Measurements from ENCODE around the gene CNIH3. TPM values are rescaled to one million over a fixed set of nuclear protein-coding genes. Genes with fewer than 3 reads are reported as not detected.

Gene CNIH3
- total RNA-seq, 4 donors from 2014 or later: not detected

- DNase-seq: no peak
- Histone ChIP-seq H3K27ac (no peak overlapping the region), H3K9me3 (no peaks in the 10 kb centered on the region), H3K4me1 (no peaks in the 10 kb centered on the region), H3K27me3 (no peaks in the 10 kb centered on the region), H3K36me3 (no peaks in the 10 kb centered on the region), H3K4me3 (no peak overlapping the region)
- no peak for TF ChIP-seq POLR2A (IDR thresholded peaks at IDR 0.05)
- no peak for TF ChIP-seq CTCF (IDR thresholded peaks at IDR 0.05)
Observed at GRCh38 chr1:224767676-224768075, 151.6 kb downstream of the CNIH3 start.

GRCh38 chr1:224768971-224769370, 152.9 kb downstream of the CNIH3 start:
- no peaks in the 10 kb centered on the region for H3K36me3 ChIP-seq
- TF ChIP-seq POLR2A (IDR thresholded peaks at IDR 0.05) (no peak), CTCF (IDR thresholded peaks at IDR 0.05) (no peak)
- H3K27ac ChIP-seq: no peak overlapping the region
- no peaks in the 10 kb centered on the region for H3K27me3 ChIP-seq
- no peak overlapping the region for H3K4me3 ChIP-seq
- DNase-seq: no peak
- no peaks in the 10 kb centered on the region for H3K4me1 ChIP-seq
- H3K9me3 ChIP-seq: no peaks in the 10 kb centered on the region

GRCh38 chr1:224769452-224770335, 153.6 kb downstream of the CNIH3 start:
- no peak overlapping the region for H3K4me3 ChIP-seq
- no peaks in the 10 kb centered on the region for H3K36me3 ChIP-seq
- H3K9me3 ChIP-seq: no peaks in the 10 kb centered on the region
- DNase-seq: no peak
- no peaks in the 10 kb centered on the region for H3K4me1 ChIP-seq
- H3K27ac ChIP-seq: no peak overlapping the region
- no peaks in the 10 kb centered on the region for H3K27me3 ChIP-seq
- TF ChIP-seq CTCF (IDR thresholded peaks at IDR 0.05): no peak
- no peak for TF ChIP-seq POLR2A (IDR thresholded peaks at IDR 0.05)

- Histone ChIP-seq H3K36me3 (no peaks in the 10 kb centered on the region), H3K27ac (no peak overlapping the region), H3K9me3 (no peaks in the 10 kb centered on the region), H3K27me3 (no peaks in the 10 kb centered on the region), H3K4me1 (no peaks in the 10 kb centered on the region), H3K4me3 (no peak overlapping the region)
- DNase-seq: no peak
- TF ChIP-seq POLR2A (IDR thresholded peaks at IDR 0.05) (no peak), CTCF (IDR thresholded peaks at IDR 0.05) (no peak)
Observed at GRCh38 chr1:224770336-224770693, 154.2 kb downstream of the CNIH3 start.

- H3K36me3 ChIP-seq: no peaks in the 10 kb centered on the region
- no peaks in the 10 kb centered on the region for H3K27me3 ChIP-seq
- H3K4me3 ChIP-seq: no peak overlapping the region
- TF ChIP-seq POLR2A (IDR thresholded peaks at IDR 0.05) (no peak), CTCF (IDR thresholded peaks at IDR 0.05) (no peak)
- DNase-seq: no peak
- H3K27ac ChIP-seq: no peak overlapping the region
- no peaks in the 10 kb centered on the region for H3K4me1 ChIP-seq
- no peaks in the 10 kb centered on the region for H3K9me3 ChIP-seq
Observed at GRCh38 chr1:224773646-224774045, 157.5 kb downstream of the CNIH3 start.
